GM11168 (cell line): ENCODE data around the gene ATP11A.

Experiments
- in situ Hi-C: fragments of 300-500 bp; cut with MboI; formaldehyde crosslinking; loops from one replicate; pipeline ENCODE4 v1.12.0; 2022; ENCODE audit warnings: low sequenced_read_pairs; ENCODE audit not compliant: unreplicated experiment

The ATP11A gene

DNA sequence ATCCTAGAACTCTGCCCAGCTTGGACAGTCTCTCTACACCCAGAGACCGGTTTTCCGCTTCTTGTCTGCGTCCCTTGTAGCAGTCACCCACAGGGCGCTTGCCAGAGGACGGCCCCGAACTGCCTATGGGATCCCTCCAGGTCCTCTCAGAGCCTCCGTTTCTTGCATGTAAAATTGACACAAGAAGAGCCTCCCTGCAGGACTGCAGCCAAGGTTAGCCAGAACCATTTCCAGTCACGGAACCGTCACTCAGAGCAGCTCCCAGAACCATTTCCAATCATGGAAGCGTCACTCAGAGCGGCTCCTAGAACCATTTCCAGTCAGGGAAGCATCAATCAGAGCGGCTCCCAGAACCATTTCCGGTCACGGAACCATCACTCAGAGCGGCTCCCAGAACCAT is 65.5 kb downstream of the ATP11A start:
- in situ Hi-C loops, result no loop called here

DNA sequence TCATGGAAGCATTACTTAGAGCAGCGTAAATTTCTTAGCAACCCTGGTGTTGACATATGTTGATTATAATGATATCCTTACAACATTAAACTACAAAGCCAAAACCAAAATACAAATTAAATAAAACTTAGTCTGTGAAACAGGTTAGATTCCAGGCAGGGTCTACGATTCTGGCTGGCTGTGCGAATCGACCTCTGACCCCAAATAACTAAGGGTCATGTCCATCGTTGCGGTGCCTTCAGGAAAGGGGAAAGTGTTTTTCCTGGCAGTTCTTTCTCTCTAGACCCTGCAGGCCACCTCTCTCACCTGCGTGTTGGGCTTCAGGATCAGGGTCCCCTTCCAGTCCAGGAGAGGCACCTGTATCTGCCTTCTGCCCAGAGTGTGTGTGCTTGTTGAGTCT is 66.2 kb downstream of the ATP11A start:
- in situ Hi-C loops, result no loop called here

DNA sequence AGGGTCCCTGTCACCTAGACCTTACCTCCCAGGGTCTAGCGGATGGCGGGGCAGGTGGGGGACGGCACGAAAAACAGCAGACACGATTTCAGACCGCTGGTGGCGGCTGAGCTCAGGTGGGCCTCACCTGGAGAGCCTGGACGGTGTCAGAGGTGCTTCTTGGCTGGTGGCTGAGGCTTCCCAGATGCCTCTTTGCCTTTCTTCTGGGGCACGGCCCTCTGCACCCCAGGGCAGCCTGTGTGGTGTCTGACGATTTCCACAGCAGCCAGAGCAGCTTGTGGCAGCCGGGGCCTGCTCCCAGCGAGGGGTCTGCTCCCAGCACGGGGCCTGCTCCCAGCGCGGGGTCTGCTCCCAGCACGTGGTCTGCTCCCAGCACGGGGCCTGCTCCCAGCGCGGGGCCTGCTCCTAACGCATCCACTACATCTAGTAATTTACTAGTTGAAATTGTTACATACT is 66.7 kb downstream of the ATP11A start:
- in situ Hi-C loops, result no loop called here

DNA sequence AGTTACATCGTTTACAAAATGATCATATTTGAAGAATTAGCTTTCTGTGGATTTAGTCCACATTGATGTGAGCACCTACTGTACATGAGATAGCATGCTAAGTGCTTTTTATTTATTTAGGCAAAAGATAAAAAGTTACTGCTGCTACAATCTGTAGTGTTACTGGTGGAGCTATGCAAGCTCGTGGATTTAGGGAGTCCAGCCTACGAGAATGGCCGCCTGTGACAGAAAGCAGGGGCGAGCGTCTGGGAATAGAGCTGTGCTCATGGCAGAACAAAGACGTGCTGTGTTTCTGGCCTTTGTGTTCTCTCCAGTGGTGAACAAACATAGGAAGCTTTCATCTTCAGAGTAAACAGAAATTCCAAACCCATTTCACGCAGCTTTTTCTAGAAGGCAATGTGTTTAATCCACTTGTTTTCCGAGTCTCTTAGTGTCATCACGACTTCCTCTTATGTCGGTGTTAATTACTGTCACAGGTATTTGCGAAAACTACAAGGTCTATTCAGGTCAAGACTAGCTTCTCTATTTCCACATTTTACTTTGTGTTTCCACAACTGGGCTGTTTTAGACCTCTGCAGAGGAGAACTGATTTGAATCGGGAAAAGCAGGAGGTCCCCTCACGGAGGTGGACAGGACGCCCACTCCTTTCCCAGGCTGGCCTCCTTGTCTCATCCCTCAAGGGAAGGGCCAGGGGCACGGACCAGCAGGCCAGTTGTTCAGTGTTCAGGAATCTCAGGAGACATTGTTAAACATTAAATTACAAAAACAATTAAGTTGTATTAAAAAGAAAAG is 67.3 kb downstream of the ATP11A start:
- in situ Hi-C loops, result no loop called here

DNA sequence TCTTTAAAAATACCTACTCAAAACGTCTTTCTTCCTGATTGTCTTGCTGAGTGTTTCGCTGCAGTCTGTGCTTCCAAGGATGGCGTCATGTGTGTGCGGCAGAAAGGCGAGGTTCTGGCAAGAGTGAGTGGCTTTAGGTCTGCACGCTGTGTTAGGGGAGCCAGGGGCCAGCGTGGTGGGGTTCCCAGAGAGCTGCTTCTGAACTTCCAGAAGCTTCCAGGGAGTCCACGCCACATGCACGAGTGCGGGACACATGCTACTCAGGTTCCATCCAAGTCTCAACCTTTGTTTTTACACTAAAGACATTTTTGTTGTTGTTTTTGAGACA is 67.9 kb downstream of the ATP11A start:
- in situ Hi-C loops, result no loop called here

DNA sequence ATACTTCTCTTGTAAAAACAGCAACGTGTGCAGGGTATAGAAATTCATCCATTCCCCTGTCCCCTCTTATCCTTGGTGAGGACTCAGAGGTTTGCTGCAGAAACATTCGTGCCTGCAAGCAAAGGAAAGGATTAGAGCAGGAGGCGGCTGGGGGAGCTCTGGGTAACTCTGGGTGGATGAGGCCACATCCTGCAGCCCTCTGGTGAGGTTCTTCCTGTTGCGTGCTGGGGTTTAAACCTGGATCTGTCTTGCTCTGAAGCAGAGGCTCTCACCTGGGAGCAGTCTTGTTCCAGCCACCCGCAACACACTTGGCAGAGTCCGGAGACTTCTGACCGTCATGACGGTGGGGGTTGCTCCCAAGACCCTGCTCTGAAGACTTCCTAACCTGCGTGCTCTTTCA is 69.2 kb downstream of the ATP11A start:
- in situ Hi-C loops, result no loop called here

DNA sequence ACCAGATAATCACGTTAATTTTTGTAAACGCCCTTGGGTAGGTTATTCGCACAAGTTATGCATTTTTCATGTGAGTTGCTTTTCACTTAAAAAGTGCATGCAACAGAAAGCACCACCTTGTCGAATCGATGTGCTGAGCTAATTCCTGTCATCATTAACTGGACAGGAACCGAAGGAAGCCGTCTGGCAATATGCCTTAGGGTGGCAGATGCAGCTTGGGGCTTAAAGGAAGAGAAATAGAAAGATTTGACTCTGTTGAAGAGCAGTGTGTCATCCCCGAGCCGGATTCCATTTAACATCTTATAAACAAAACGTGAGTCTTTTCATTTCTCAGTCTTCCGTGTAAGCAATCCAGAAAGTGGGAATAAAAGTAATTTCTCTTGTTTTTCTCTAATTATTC is 70.0 kb downstream of the ATP11A start:
- in situ Hi-C loops, result no loop called here

DNA sequence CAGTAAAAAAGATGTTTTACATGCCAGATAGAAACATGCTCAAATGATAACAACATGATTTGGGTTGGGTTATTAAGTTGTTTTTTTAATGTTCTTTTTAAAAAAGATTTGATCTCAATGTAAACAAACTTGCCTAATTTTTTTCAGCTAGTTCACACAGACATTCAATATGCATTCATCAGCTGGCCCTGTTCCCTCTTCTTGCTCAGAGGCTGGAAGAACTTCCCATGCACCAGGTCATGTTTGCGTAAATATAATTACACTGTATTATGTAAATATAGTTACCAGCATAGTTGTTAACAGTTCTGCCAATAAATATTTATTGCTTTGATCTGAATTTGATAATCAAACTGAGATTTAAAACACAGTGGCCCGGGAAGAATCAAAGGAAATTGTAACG is 70.6 kb downstream of the ATP11A start:
- in situ Hi-C loops, result no loop called here

DNA sequence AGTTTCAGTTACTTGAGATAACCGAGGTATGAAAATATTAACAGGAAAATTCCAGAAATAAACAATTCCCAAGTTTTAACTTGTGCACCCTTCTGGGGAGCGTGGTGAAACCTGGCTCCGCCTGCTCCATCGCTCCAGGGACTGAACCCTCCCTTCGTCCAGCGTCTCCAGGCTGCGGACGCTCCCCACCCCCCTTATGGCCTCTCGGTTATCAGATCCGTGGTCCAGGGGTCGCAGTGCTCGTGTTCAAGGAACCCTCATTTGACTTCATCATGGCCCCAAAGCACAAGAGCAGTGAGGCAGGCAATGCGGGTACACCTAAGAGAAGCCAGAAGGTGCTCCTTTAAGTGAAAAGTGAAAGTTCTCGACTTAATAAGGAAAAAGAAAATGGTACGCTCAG is 71.1 kb downstream of the ATP11A start:
- in situ Hi-C loops, result no loop called here

DNA sequence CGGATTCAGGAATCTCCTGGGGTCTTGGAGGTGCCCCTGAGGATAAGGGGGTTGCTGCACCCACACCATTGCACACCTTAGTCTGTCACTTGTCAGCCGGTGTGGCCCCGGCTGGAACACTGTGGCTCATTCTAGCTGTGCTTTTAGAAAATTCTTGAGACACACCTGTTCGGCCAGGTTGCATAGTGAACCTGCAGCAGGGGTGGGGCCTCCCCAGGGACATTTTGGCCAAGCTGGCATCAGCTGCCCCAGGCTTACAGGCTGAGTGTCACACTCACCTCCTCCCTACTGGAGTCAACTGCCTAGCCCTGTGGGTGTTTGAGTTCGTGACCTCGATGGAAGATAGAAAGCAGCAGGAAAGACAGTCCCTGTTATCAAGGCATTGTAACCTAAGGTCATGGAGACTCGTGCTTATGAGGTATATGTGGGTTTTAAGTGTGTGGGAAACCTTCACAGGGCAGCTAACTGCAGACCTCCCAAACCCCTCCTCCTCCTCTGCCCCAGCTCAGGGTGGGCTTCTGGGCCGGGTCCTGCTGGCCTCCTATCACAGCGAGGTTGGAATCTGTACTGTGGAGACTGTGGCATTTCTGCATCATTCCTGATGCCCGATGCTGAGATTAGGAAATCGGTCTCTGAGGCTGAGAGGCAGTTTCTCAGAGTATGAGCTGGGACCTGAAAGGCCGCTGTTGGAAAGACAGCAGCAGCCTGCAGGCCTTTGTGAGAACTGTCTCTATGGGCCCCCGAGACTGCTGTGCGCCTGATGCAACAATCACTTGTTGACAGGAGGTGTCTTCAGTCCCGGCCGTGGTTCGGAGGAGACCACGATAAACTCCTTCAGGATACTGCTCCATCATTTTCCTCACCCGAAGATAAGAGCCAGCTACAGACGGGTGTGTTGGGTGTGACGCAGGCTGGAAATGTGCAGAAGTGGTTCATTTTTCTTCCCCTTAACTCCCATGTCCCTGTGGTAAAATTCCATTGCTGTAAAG is 72.2 kb downstream of the ATP11A start:
- in situ Hi-C loops, result no loop called here

DNA sequence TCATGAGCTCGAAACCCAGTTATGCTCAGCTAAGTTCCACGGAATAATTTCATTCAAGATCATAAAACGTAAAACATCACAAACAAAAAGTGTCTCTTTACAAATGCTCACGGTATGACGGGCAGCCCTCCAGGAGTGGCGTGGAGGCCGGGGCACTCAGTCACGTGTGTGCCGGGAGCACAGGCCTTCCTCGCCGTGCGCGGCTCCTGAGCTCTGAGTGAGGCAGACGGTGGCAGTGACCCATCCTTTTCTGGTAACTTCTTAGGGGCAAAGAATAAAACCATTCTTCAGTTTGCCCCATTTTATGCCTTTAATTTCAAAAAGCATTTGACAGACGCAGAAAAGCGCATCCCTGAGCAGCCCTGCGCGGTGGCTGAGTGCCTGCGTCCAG is 72.8 kb downstream of the ATP11A start:
- in situ Hi-C loops, result no loop called here

DNA sequence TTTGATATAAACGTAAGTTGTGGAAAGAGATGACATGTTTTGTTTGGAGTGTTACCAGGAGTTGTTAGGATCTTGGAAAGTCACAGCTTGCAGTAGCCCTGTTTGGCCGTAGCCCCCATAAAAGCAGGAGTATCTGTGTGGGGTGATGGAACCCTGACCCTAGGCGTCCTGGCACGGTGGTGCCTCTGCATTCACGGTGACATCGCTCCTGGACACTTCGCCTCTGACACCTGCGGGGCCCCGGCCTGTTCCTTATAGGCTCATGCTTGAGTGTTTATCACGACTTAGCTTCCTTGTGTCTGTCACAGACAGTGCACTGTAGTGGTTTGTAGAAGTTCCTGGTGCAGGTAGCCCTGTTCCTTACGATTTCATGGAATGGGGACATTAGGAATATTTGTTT is 74.2 kb downstream of the ATP11A start:
- in situ Hi-C loops, result no loop called here

DNA sequence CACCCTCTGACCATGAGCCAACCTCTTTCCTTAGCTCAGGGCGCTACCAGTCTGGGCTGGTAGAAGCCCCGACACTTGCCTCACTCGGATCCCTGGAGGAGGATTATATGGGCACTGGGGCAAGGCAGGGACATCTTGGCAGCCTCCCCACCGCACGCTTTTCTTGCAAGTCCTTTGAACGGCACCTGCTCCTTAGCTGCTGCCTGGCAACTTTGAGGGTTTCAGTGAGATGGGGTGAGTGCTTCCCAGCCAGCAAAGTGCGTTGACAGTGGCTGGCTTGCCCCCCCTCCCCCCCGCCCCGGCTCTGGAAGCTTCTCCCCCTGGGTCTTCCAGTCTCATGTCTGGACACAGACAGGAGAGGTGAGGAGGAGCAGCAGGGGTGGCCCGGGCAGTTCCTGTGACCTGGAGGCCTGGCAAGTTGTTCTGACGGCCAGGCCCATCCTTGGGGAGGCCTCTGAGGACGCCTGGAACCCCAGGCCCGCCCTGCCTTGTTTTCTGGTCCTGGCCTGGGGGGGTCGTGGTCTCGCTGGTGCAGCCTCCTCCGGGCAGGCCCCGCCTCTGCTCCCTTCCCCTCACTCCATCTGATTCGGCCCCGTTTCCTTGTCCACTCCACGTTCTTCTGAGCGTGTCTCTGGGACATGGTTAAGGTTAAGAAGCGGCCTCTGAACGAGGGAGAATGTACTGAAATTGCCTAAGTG is 75.2 kb downstream of the ATP11A start:
- in situ Hi-C loops, result no loop called here

DNA sequence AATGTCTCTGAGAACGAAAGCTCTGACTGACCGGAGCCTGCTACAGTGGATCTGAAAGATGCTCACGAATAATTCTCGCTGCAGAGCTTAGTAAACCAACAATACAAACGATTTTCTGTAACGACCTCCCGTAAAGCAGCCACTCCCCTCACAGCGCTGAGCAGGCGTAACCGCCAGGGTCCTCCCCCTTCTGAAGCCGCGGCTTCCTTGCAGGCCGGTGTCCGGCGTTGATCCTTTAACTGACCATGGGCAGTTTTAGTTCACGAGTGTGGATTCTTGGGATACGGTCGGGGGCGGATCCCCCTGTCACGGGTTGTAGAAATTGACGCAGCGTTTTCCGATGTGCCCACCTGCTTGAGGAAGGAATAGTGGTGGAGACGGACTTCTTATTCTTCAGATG is 75.9 kb downstream of the ATP11A start:
- in situ Hi-C loops, result no loop called here

DNA sequence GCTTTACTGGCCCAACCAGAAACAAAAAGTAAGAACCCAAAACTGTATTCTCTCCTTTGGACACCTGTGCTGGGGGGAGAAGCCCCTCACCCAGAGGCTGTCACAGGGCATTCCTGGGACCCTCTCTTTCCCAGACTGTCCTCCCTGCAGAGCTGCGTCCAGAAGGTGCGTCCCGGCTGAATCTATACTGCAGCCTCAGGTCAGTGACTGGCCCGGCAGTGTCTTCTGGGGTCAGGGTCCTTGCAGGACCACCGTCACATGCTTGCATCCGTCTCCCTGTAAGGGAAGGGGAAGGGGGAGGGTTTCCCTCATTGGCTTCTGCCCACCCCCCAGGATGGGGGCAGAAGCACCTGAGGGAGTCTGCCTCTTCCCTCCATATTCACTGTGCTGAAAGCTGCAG is 76.5 kb downstream of the ATP11A start:
- in situ Hi-C loops, result no loop called here

DNA sequence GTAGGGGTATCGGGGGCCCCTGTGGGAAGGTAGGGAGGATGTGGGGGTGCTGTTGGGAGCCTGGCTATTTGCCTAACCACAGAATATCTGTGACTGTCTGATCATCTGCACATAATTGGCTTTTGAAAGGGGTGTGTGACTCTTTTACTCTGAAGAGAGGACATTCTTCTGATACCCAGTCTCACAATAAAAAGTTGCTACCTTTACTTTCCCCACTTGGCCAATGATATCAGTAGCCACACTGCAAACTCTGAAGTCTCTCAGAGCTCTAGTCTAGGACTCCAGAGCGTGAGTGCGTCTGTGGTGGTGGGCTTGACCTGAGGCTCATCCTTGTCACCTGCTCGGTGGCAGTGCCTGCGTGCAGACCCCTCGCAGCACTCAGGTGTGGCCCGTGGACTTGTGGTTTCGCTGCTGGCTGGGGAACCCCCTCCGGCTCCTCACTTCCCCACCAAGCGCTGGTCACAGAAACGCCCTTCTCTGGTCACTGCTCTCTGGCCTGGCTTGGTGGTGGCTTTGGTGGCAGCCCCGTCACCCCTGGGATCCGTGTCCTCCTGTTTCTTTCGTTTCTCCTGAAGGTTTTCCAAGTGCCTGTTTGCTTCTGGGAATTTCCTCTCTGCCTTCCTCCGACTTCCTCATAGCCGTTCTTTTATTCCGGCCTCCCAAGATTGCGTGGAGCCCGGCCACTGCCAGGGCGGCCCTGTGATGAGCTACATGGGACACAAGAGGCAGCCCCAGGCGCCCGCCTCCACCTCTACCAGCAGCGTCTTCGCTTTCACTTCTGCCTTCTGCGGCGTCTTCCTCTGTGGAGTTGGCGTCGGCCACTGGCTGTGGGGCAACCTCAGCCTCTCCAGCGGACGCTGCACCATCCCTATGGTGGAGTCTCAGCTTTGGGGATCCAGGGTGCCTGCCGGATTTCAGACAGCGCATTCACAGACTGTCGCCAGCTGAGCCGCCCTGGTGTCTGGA is 78.0 kb downstream of the ATP11A start:
- in situ Hi-C loops, result no loop called here

DNA sequence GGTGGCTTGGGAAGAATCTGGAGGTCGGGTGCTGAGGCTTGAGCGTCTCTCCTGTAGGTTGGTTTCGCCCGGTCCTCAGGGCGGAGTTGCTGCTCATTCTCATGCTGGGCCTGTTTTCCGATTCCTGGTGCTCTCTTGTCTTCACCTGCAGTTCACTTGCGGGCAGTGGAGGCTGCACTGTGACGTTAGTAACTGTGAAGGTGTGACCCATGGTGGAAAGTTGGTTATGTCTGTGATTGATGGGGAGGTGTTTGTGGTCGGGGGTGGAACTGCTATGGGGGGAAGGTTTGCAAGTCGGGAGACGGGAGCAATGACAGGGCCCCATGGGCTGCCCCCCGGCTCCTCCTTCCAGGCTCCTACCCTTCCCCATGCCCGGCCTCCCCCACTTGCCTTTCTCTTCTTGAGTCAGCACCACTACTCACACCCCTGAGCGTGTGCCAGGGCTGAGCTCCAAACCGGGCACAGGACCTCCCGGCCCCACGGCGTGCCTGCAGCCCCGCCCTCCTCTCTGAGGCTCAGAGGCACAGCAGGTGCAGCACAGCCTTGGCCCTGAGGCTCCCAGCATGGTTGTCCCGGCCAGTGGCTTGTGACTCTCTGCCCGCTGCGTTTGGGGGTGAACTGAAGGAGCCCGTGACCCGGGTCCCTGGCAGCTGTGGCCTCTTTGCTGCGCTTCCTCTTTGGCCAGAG is 79.1 kb downstream of the ATP11A start:
- in situ Hi-C loops, result no loop called here

DNA sequence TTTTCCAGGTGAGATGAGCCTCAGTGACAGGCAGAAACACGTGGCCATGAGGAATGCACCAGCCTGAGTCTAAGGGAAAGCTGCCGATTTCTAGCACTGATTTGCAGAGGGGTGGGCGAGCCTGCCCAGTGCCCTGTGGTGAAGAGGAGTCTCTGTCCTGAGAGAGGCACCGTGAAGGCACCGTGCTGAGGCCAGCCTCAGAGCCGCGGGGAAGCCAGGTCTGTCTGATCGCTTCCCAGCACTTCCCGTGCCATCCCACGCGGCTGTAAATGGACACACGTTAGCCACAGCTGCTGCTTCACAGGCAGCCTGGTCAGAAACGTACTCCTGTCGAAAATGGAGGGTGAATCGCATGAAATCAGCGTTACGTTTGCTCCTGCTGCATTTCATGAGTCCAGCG is 79.8 kb downstream of the ATP11A start:
- in situ Hi-C loops, result no loop called here

DNA sequence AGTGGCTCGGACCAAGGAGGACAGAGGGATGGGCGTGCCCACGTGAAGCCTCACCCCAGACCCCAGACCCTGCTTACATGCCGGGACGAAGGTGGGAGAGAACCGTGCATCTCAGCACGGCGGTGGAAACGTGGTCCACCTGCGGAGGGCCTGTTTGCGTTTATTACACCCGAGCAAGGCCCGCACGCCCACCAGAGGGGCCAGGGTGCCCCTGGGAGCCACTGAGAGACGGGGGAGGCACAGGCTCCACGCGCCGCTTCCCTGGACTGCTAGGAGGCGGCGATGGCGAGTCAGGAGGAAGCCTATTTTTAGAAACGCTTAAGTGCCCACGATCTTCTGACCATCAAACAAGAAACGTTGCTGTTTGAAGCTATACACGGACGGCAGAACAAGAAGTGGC is 80.7 kb downstream of the ATP11A start:
- in situ Hi-C loops, result no loop called here
